ENCODE results near the gene SLC4A7. TPM values are rescaled to one million over a fixed set of nuclear protein-coding genes. Genes with fewer than 3 reads are reported as not detected.
"Not testable (repeated sequence)": the region's sequence is repeated elsewhere in the genome, so short reads cannot be mapped to it uniquely, and the experiment has no call there.

Gene SLC4A7
- total RNA-seq, 2 experiments from 2014 or later: 49.5 to 54.1 TPM

- POLR2A ChIA-PET; H3K9me3 Mint-ChIP-seq; DNase-seq; H3K4me1 Mint-ChIP-seq; H3K4me3 Mint-ChIP-seq; H3K27me3 Mint-ChIP-seq; ATAC-seq (ENCODE audit: low read depth): not testable (repeated sequence)
- peak overlapping the region; percentile 75 for H3K27ac Mint-ChIP-seq
- H3K36me3 Mint-ChIP-seq: peaks cover 20% of the 10 kb centered on the region
These were observed 91.8 kb downstream of the SLC4A7 start for GRCh38 chr3:27392414-27392813.

GRCh38 chr3:27391796-27392195, 92.4 kb downstream of the SLC4A7 start:
- Mint-ChIP-seq H3K9me3 (no peaks in the 10 kb centered on the region), H3K27ac (no peak overlapping the region), H3K27me3 (no peaks in the 10 kb centered on the region), H3K36me3 (peaks cover 20% of the 10 kb centered on the region), H3K4me3 (no peak overlapping the region), H3K4me1 (peaks cover 5% of the 10 kb centered on the region)
- POLR2A ChIA-PET: no interaction called here
- ATAC-seq (ENCODE audit: low read depth): no peak
- DNase-seq: no peak

DNA sequence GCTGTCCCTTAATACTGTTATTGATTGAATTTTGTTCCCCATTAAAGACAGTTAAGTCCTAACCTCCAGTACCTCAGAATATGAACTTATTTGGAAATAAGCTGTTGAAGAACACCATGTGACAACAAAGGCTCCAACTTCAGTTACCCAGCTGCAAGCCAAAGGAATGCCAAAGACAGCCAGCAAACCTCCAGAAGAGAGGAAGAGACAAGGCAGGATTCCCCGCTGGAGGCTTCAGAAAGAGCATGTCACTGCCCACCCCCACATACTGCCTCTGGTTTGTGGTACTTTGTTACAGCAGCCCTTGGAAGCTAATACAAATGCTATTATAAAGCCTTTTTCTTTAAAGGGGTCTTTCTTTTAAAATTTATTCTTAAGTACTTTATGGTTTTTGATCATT, 96.6 kb downstream of the SLC4A7 start:
- no peak overlapping the region for H3K27ac Mint-ChIP-seq
- no peak for DNase-seq
- no peak overlapping the region for H3K4me3 Mint-ChIP-seq
- no peaks in the 10 kb centered on the region for H3K9me3 Mint-ChIP-seq
- ATAC-seq (ENCODE audit: low read depth): no peak
- no peaks in the 10 kb centered on the region for H3K27me3 Mint-ChIP-seq
- H3K36me3 Mint-ChIP-seq: peaks cover 30% of the 10 kb centered on the region
- H3K4me1 Mint-ChIP-seq: peaks cover 2% of the 10 kb centered on the region
- POLR2A ChIA-PET: no interaction called here

GRCh38 chr3:27385504-27385903, 98.7 kb downstream of the SLC4A7 start:
- POLR2A ChIA-PET: no interaction called here
- Mint-ChIP-seq H3K36me3 (peaks cover 26% of the 10 kb centered on the region), H3K27me3 (no peaks in the 10 kb centered on the region), H3K9me3 (no peaks in the 10 kb centered on the region), H3K4me1 (no peaks in the 10 kb centered on the region), H3K27ac (no peak overlapping the region), H3K4me3 (no peak overlapping the region)
- ATAC-seq (ENCODE audit: low read depth): no peak
- DNase-seq: no peak

- DNase-seq (no peak), ATAC-seq (ENCODE audit: low read depth) (no peak)
- no peaks in the 10 kb centered on the region for H3K4me1 Mint-ChIP-seq
- H3K4me3 Mint-ChIP-seq: no peak overlapping the region
- no peaks in the 10 kb centered on the region for H3K27me3 Mint-ChIP-seq
- POLR2A ChIA-PET: no interaction called here
- no peaks in the 10 kb centered on the region for H3K9me3 Mint-ChIP-seq
- peaks cover 23% of the 10 kb centered on the region for H3K36me3 Mint-ChIP-seq
- H3K27ac Mint-ChIP-seq: no peak overlapping the region
These were observed 100.0 kb downstream of the SLC4A7 start for GRCh38 chr3:27384191-27384590.

GRCh38 chr3:27380433-27381357, 103.5 kb downstream of the SLC4A7 start:
- POLR2A ChIA-PET: no interaction called here
- no peak overlapping the region for H3K27ac Mint-ChIP-seq

DNA sequence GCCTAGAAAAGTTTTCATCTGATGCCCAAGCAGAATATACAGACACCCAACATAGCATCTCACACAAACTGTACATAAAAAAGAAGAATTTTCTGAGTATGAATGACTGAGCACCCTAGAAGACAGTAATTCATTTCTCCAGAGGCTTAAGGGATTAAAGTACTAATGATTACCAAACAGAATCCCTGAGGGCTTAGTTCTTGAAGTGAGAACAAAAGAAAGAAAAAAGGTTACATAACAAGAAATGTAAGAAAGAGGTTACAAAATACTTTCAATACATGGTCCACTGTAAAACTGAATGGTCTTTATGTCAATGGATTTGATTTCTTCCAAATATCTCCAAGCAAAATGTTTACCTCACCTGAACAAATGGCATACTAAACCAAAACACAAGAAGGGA, 105.9 kb downstream of the SLC4A7 start:
- DNase-seq (no peak), ATAC-seq (ENCODE audit: low read depth) (no peak)
- no peaks in the 10 kb centered on the region for H3K9me3 Mint-ChIP-seq
- H3K27me3 Mint-ChIP-seq: no peaks in the 10 kb centered on the region
- POLR2A ChIA-PET: no interaction called here
- peaks cover 7% of the 10 kb centered on the region for H3K36me3 Mint-ChIP-seq
- no peaks in the 10 kb centered on the region for H3K4me1 Mint-ChIP-seq
- no peak overlapping the region for H3K27ac Mint-ChIP-seq
- H3K4me3 Mint-ChIP-seq: no peak overlapping the region

More at GRCh38 chr3:27380433-27381357, 103.5 kb downstream of the SLC4A7 start:
- no peaks in the 10 kb centered on the region for H3K27me3 Mint-ChIP-seq
- H3K9me3 Mint-ChIP-seq: no peaks in the 10 kb centered on the region
- H3K4me1 Mint-ChIP-seq: no peaks in the 10 kb centered on the region
- DNase-seq (no peak), ATAC-seq (ENCODE audit: low read depth) (no peak)
- peaks cover 16% of the 10 kb centered on the region for H3K36me3 Mint-ChIP-seq
- no peak overlapping the region for H3K4me3 Mint-ChIP-seq

DNA sequence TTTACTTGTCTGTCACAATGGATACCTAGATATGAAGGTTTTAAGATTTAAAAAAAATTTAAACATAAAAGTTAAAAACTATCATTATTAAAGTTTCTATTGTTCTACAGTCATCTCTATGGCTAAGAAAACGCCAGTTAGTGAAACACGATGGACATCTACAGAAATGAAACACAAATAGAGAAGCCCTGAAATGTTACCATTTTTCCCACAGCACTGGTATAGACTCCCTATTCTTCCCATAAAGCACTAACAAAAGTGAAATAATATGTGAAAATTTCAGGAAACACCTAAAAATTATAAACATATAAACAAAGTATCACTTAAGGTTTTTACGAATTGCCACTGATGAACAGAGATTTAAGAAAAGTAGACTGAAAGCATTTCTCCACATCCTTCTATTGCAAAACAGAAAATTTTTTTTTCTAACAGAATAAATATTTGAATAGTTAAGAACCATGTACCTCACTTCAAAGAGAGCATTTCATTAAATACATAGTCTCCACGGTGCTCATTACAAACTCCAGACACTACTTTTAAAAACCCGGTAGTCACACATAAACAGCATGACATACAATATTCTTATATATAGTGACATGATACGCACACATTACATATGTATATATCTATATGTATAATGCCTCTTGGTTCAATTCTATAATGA, 107.9 kb downstream of the SLC4A7 start:
- no peak overlapping the region for H3K27ac Mint-ChIP-seq
- H3K4me3 Mint-ChIP-seq: no peak overlapping the region
- H3K9me3 Mint-ChIP-seq: no peaks in the 10 kb centered on the region
- POLR2A ChIA-PET: no interaction called here
- no peaks in the 10 kb centered on the region for H3K36me3 Mint-ChIP-seq
- ATAC-seq (ENCODE audit: low read depth) (no peak), DNase-seq (no peak)
- H3K27me3 Mint-ChIP-seq: no peaks in the 10 kb centered on the region
- no peaks in the 10 kb centered on the region for H3K4me1 Mint-ChIP-seq

GRCh38 chr3:27368831-27369607, 115.2 kb downstream of the SLC4A7 start, which contains the start of gene NEK10:
Gene NEK10 (minus strand): TSS chr3:27369383. CDS start chr3:27352882, 16,501 bp downstream.
- peak within 1 kb of the TSS; percentile 86 for H3K4me3 Mint-ChIP-seq
- H3K4me1 Mint-ChIP-seq: peaks cover 12% of the 10 kb centered on the region
- DNase-seq: peak; percentile 90
- no peaks in the 10 kb centered on the region for H3K9me3 Mint-ChIP-seq
- peak; percentile 98 for ATAC-seq (ENCODE audit: low read depth)
- H3K36me3 Mint-ChIP-seq: no peaks in the 10 kb centered on the region
- H3K27ac Mint-ChIP-seq: peak within 1 kb of the TSS; percentile 60
- POLR2A ChIA-PET: interaction anchor here (0.6 kb wide), 1 partner anchor 153 kb away, joined by 4 read pairs; no protein-coding TSS in a partner anchor
- H3K27me3 Mint-ChIP-seq: peaks cover 3% of the 10 kb centered on the region

DNA sequence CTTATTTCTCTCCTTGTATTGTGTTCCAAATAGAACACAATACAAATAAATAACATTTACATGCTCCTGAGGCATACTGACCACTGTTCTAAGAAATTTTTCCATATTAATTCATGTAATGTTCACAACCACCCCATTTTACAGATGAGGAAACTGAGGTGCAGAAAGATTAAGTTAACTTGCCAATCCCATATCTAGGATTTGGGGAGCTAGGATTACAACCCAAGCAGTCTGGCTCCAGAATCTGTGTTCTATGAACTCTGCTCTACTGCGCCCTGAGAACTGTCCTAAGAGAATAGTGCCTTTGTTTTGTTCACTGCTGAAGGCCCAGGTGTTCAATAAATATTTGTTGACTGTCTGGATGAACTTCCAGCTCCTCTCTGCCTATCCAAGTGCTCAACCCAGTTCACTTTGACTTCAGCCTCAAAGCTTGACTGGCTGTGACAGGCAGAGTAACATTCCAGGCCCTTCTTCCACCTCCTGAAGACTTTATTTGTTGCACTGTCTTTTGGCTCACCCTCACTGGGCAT, 118.1 kb downstream of the SLC4A7 start:
- Mint-ChIP-seq H3K9me3 (no peaks in the 10 kb centered on the region), H3K27ac (no peak overlapping the region), H3K36me3 (no peaks in the 10 kb centered on the region), H3K4me3 (no peak overlapping the region), H3K27me3 (peaks cover 5% of the 10 kb centered on the region), H3K4me1 (peaks cover 12% of the 10 kb centered on the region)
- POLR2A ChIA-PET: no interaction called here
- no peak for ATAC-seq (ENCODE audit: low read depth)
- no peak for DNase-seq

GRCh38 chr3:27360113-27361078, 123.8 kb downstream of the SLC4A7 start:
- Mint-ChIP-seq H3K4me1 (peaks cover 20% of the 10 kb centered on the region), H3K4me3 (no peak overlapping the region), H3K27me3 (peaks cover 5% of the 10 kb centered on the region), H3K36me3 (peaks cover 4% of the 10 kb centered on the region), H3K27ac (peak overlapping the region; percentile 6), H3K9me3 (no peaks in the 10 kb centered on the region)
- DNase-seq (no peak), ATAC-seq (ENCODE audit: low read depth) (no peak)
- POLR2A ChIA-PET: no interaction called here

DNA sequence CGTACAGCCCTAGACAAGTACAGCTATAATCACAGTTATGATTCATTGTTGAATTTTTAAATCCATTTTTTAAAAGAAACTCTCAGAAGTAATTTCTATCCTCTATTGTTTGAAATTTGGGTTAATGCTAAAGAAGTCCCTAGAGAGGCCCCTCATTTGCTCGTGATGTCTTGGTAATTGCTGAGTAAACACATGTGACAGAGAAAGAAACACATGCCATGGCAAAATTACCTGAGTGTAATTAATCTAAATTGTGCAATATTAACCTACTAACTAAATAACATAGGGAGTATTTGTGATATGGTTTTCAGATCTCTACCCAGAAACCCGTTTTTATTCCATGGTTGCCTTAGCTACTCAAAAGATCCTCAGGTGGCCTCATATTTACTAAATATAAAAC, 125.8 kb downstream of the SLC4A7 start:
- DNase-seq (no peak), ATAC-seq (ENCODE audit: low read depth) (no peak)
- no peak overlapping the region for H3K4me3 Mint-ChIP-seq
- peaks cover 9% of the 10 kb centered on the region for H3K27me3 Mint-ChIP-seq
- no peaks in the 10 kb centered on the region for H3K9me3 Mint-ChIP-seq
- peaks cover 4% of the 10 kb centered on the region for H3K36me3 Mint-ChIP-seq
- POLR2A ChIA-PET: interaction anchor here (1.0 kb wide), 1 partner anchor 109 kb away, joined by 3 read pairs; no protein-coding TSS in a partner anchor
- H3K27ac Mint-ChIP-seq: peak overlapping the region; percentile 75
- peaks cover 20% of the 10 kb centered on the region for H3K4me1 Mint-ChIP-seq
